NAMALWA (cell line): ENCODE results near the gene MRPL4.

Experiments
- DNase-seq: peaks from one replicate; pipeline ENCODE4 v3.0.0-alpha.2; 2015; ENCODE audit warnings: low spot score

Gene MRPL4

GRCh38 chr19:10251792-10252694, at the start of gene MRPL4:
Gene MRPL4, plus strand, starts transcription at chr19:10252214. Its CDS starts 40 bp downstream, at chr19:10252254.
- DNase-seq = peak; percentile 99

- no peak for DNase-seq
Measured at GRCh38 chr19:10203686-10204085, 48.3 kb upstream of the MRPL4 start.

GRCh38 chr19:10205636-10206035, 46.4 kb upstream of the MRPL4 start:
- DNase-seq = no peak

DNA sequence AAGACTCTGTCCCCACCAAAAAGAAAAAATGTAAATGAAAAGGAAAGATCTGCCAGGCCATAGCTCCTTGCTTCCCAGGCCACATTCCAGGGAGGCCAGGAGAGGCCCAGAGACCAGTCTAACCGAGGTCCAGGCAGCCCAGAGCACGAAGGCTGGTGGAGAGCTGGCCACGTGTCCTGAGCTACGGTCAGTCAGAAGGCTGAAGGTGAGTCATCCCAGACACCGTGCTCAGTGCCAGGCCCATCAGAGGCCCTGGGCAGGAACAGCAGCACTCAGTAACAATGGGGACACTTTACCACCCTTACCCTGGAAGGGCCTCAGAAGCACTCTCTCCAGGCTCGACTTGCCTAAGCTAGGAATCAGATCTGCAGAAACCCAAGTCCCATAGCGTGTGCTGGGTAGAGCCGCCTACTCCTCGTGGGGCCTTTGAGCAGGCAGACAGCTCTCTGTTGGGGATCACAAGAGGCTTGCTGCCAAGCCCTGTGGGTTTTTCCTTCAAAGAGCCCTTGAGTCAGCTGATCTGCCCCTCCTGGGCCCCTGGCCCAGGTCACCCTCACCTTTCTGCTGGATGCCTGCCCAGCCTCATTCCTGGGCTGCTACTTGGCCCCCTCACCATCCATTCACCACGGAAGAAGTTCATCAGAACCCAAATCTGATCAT, 45.7 kb upstream of the MRPL4 start:
- no peak for DNase-seq

- DNase-seq = no peak
Measured at GRCh38 chr19:10207026-10207425, 45.0 kb upstream of the MRPL4 start.

DNA sequence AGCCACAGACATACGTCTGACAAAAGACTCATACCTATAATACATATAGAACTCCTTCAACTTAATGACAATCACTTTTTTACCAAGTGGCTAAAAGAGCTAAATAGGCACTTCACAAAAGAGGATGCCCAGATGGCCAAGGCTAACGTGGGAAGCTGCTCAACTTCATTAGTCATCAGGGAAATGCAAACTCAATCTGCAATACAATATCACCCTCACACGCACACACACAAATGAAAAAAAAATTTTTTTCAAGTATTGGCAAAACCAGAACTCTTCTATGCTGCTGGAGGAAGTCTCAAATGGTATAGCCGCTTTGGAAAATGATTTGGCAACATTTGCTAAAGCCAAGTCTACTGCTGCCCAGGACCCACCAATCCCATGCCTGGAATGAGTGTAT, 42.7 kb upstream of the MRPL4 start:
- no peak for DNase-seq

GRCh38 chr19:10211061-10211460, 41.0 kb upstream of the MRPL4 start:
- no peak for DNase-seq

- no peak for DNase-seq
Measured at GRCh38 chr19:10211691-10212090, 40.3 kb upstream of the MRPL4 start.

DNA sequence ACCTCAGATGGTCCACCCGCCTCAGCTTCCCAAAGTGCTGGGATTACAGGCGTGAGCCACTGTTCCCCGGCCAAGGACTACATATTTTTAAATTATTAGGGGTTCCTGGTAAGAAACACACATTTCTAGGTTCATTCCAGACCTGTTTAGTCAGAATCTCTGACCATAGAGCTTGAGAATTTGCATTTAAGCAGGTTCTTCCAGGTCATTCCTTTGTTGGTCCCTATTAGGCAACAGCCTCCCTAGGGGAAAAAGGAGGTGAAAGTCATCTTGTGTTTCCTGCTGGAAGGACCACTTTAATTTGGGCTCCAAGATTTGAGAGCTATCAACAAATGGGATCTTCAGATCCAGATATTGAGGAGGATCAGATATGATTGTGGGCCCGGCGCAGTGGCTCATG, 37.2 kb upstream of the MRPL4 start:
- no peak for DNase-seq

- DNase-seq = no peak
Measured at GRCh38 chr19:10217085-10217484, 34.9 kb upstream of the MRPL4 start.

GRCh38 chr19:10219678-10220077, 32.3 kb upstream of the MRPL4 start:
- DNase-seq = peak; percentile 86

DNA sequence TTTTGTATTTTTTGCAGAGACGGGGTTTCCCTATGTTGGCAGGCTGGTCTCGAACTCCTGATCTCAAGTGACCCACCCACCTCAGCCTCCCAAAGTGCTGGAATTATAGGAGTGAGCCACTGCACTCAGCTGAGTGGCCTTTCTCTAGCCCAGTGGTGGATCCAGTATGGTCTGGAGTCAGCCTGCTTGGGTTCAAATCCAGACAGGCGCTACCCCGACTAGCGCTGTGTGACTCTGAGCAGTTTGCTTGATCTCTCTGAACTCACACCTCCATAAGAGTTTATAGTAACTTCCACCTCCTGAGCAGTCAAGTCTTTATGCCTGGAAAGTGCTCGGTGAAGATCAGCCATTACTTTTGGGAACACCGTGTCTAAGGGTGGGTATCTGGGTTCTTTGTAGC, 31.3 kb upstream of the MRPL4 start:
- DNase-seq = no peak

DNA sequence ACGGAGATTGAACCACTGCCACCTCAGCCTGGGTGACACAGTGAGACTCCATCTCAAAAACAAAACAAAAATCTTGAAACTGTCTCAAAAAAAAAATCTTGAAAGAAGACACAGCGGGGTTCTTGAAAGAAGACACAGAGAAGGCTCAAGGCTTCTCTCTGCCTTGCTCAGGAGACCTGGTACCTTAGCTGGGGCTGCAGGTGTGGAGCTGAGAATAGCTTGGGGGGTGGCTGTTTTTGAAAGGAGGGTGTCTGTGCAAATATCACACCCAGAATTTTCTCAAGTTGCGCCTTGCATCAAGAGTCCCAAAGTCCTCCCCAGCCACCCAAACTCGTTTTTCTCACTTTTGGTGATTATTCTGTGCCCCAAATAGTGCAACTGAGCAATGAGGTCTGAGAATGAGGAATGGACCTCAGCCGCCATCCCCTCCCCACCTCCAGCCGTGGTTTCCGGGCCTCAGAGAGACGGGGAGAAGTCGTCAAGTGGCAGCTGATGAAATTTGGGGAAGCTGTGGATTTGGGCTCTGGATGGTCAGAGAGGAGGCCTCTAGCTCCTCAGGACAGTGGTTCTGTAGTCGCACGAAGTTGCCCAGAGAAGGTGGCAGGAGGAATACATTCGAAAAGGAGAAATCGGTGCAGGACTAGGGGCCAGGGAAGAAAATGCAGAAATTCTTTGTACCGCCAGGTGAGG, 29.7 kb upstream of the MRPL4 start:
- DNase-seq = no peak

GRCh38 chr19:10223488-10224213, 28.4 kb upstream of the MRPL4 start:
- no peak for DNase-seq

DNA sequence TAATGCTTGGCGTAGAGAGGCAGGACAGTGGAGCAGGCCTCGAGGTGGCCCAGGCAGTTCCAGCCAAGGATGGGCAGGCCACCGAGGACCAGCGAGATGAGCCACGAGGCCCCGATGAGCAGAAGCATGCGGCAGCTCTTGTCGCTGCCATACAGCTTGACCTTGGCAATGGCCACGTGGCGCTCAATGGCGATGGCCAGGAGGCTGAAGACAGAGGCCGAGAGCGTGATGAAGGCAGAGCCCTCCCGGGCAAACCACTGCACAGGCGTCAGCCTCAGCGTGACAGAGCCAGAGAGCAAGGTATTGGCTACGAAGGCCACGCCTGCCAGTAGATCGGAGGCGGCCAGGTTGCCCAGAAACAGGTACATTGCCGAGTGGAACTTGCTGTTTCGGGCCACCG, 27.7 kb upstream of the MRPL4 start:
- DNase-seq = no peak

GRCh38 chr19:10226021-10226375, 26.0 kb upstream of the MRPL4 start:
- no peak for DNase-seq

- DNase-seq = no peak
Measured at GRCh38 chr19:10226376-10227025, 25.5 kb upstream of the MRPL4 start.

GRCh38 chr19:10227026-10227971, 24.7 kb upstream of the MRPL4 start:
- DNase-seq = no peak

GRCh38 chr19:10228393-10228792, 23.6 kb upstream of the MRPL4 start:
- peak; percentile 35 for DNase-seq

- peak; percentile 80 for DNase-seq
Measured at GRCh38 chr19:10228920-10229319, 23.1 kb upstream of the MRPL4 start.
